Activated gamma-delta T cell treated with Interleukin-2 at 50 U/mL for 16 hours (primary cell): ENCODE results near the gene PPP1R14C.
"Not testable (repeated sequence)": the region's sequence is repeated elsewhere in the genome, so short reads cannot be mapped to it uniquely, and the experiment has no call there.

Source experiments
- DNase-seq: peaks from one replicate; pipeline ENCODE4 v3.0.0-alpha.2; 2020

The PPP1R14C gene

DNA sequence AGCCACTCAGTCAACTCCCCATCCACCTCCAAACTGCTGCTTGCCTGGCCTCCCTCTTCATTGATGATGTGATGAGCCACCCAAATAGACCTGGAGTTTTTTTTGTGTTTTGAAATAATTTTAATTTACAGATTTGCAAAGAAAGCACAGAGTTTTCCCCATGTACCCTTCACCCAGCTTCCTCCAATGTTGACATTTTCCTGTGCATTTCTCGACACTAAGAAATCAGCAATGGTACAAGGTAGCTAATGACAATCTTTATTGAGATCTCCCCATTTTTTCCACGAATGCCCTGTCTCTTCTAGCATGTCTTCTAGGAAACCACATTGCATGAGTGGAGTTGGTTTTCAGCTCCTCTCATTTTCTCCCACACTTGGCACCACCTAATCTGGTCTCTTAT is 30.1 kb downstream of the PPP1R14C start:
- DNase-seq: no peak

DNA sequence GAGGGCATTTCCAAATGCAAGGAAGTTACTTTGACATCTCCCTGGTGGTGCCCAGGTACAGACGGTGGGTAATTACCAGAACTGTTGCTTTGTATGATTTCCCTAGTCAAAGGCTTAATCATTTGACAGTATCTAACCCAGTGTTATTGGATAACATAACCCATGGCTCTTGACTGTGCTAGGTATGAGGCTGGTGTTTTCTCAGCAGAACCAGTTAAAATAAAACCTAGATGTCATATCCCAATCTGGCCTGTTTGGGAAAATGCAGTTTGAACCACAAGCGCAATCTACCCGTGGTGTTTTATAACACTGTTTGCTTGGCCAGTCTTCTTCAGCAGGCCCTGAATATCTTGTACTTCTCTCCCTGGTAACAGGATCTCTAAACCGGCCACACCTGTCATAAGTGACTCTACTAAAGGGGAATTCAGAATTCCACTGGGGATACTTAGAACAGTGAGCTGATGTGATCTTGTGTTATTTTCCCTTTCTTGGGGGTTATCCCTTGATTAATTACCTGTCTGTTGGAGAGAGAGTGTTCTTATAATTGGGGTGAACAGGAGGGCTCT is 32.8 kb downstream of the PPP1R14C start:
- DNase-seq: no peak

DNA sequence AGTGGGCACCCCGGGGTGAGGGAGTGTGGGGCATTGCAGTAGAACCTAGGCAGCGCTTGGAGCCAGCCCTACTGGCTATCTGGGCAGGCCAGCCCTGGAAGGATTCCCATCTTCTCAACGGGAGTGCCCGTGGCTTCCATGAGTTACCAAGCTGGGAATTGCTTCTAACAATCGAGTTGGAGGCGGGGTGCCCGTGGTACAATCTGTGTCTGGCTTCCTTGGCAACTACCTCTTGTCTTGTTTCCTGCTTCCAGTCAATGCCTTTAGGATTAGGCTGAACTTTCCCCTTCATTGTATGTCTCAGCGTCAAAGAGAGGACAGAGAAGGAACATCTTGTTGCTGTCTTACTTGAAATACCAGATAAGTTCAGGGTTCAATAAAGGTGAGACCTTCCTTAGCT is 33.3 kb downstream of the PPP1R14C start:
- DNase-seq: no peak

GRCh38 chr6:150176659-150177058 is 33.8 kb downstream of the PPP1R14C start:
- DNase-seq: no peak

DNA sequence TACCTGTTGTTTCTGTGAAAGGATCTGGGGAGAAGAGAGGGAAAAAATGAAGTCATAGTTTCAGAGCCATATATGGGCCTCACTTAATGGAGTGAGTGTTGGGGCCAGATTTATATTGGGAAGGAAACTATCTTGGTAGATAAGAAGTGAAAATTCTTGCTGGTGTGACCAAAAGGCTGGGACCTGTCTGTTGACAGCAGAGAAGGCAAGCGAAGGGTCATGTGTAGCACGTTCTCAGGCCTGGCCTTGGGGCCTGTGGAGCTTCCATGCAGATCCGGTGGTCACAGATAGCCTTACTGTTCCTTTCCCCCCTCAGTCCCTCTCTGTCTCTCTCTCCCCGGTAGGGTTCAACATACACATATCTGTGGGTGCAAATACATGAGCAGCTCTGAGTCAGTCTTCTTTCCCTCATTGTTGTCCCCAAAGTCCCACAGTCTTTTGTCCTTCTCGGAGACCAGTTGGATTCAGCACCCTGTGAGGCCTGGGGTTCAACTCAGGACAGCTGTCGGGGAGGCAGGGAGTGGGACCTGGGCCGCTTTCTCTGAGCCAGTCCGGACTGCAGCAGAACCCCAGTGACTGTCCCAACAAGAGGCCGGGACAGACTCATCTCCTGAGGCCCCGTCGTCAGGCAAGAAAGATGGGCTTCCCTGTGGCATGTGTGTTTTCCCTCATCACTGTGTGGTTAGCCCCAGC is 34.6 kb downstream of the PPP1R14C start:
- no peak for DNase-seq

DNA sequence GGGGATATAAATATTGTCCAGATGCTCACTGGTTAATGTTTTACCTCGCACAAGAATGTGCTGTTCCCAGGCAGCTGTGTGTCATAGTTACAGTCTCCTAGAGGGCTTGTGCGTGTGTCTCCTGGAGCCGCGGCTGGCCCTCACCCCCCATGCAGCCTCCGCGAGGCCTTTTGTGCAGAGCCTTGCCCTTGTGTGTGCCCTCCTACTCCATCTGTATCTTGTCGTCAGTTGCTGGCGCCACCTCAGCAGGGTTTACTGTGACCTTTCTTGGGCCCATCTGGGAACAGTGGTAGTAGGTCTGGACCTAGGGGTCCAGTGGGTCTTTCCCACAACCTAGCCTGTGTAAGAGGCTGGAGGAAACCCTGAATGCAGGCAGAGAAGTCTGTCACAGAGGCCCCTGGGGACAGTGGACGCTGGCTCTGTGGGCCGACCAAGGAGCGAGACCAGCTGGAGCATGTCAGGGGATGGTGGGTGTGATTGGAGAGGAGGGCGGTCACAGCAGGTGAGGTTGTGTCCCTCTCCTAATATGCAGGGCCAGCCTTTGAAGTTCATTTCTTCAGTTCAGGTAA is 35.2 kb downstream of the PPP1R14C start:
- no peak for DNase-seq

GRCh38 chr6:150179030-150179429 is 36.2 kb downstream of the PPP1R14C start:
- no peak for DNase-seq

DNA sequence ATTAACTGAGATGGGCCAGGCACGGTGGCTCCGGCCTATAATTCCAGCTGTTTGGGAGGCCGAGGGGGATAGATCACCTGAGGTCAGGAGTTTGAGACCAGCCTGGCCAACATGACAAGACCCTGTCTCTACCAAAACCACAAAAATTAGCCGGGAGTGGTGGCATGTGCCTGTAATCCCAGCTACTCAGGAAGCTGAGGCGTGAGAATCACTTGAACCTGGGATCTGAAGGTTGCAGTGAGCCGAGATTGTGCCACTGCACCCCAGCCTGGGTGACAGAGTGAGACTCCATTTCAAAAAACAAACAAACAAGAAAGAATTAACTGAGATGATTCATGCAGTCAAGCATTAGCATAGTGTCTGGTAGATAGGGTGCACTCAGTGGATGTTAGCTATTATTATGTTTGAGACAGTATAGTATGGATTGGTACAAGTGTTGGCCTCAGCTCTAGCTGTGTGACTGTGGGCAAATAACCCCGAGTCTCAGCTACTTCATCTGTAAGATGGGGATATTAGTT is 37.1 kb downstream of the PPP1R14C start:
- not testable (repeated sequence) for DNase-seq

DNA sequence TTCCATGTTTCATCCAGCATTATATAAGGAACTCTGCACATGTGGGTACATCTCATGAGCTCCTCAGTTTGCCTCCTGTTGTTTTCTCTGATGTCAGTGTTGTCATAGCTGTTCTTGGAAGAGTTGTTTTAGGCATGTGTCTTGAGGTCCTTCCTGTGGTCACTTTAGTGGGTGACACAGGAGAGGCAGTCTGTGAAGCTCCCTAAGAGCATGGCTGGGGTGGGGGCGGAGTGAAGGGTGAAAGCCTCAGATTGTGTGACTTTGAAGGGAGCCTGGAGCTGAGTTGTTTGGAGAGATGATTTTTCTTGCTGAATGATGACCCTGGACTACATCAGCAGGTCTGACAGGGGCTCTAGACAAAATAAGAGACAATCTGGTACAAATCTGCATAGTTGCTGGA is 37.7 kb downstream of the PPP1R14C start:
- no peak for DNase-seq

GRCh38 chr6:150182460-150183078 is 39.7 kb downstream of the PPP1R14C start:
- DNase-seq: no peak

GRCh38 chr6:150183105-150183504 is 40.3 kb downstream of the PPP1R14C start:
- DNase-seq: no peak

DNA sequence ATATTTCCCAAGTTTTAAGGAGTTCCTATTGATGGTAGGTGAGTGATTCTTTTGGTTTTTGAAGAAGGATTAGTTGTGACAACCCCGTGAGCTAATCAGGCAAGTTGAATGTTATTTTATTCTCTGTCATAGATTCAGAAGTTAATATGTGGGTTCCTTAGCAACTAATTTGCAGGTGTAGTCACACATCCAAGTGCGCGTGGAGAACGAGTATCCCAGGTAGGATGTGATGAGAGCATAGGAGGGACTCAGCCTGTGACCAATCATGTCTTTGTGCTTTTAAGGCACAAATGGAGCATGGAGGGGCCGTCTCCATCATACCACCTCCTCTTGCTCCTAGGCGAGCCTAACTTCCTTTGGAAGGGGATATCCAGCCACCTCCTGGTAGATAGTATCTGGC is 41.1 kb downstream of the PPP1R14C start:
- DNase-seq: no peak

DNA sequence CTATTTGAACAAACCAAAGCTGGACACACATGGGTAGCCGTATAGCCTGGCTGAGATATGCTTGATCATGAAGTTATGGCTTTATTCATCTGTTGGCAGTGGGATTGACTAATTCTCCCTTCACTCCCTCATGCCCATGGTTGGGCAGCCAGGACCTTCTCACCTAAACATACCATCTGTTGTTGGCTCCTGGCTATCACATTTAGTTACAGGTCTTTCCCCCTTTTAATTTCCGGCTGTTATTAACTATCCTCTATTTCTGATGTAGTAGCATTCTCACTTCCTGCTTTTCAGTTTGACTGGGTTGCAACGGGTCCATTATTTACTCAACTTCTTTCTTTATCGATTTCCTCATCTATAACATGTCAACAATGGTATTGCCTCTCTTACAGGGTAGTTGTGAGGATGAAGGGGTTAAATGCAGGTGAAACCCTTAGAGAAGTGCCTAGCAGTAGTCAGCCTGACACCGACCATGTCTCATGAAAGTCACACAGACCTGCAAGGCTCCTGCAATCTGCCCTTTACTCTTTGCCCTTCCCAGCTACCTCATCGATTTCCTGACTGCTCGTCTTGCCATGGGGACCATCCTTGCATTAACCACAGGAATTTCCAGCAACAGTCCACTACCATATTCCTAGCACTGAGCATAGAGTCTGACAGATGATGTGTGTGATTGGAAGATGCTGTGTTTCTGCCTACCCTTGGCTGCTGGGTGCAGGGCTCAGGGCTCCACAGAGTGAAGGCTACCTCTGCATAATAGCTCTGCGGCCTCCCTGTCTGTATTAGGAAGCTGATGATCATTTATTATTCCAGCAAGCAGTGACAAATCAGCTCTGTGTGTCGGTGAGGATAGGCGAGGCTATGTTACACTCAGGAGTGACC is 42.2 kb downstream of the PPP1R14C start:
- no peak for DNase-seq

DNA sequence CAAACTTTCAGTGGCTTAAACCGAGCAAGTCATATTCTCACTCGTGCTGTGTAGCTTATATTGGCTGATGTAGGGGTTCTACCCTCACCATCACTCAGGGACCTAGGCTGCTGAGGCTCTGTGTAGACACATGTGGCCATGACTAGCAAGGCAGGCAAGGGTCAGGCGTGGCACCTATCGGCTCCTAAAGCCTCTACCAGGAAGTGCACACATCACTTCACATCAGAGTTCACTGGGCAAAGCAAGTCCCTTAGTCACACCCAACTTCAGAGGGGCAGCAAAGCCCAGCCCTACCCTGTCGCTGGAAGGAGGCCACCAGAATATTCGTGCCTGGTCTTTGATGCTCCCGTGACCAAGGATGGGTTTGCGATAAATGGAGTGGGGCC is 42.9 kb downstream of the PPP1R14C start:
- no peak for DNase-seq

- no peak for DNase-seq
Observed at GRCh38 chr6:150186129-150186898, 43.5 kb downstream of the PPP1R14C start.

- not testable (repeated sequence) for DNase-seq
Observed at GRCh38 chr6:150187433-150187832, 44.6 kb downstream of the PPP1R14C start.

DNA sequence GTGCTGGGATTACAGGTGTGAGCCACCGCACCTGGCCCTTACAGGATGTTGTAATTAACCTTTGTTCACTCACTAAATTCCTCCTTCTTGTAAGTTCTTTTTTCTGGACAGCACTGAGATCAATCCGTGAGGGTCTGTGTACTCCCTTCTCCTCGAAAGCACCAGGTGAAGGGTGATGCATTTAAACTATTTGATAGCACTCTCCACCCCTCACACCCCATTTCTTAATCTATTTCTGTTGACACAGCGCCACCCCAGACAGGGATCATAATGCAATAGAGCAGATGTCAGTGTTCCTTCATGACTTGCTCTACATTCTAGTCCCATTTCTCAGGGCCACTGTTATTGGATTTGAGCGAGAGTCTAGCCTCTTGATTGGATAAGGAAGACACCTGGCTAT is 46.3 kb downstream of the PPP1R14C start:
- no peak for DNase-seq

- no peak for DNase-seq
Observed at GRCh38 chr6:150191809-150192208, 49.0 kb downstream of the PPP1R14C start.

DNA sequence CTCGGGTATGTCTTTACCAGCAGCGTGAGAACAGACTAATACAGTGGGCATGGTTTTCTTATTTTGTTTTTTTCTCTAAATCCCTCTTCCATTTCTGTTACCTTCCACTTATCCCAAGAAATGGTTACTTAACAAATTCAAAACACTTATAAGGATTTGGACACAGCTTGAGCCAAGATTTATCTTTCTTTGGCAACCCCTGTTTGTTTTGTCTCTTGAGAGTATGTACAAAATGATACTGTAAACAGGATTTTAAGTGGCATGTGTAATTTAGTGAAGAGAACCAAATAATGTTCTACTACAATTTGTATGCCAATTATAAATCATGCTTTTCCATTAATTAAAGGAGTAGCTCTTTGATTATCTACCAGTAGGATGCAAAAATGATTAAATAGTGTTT is 51.4 kb downstream of the PPP1R14C start:
- DNase-seq: no peak

DNA sequence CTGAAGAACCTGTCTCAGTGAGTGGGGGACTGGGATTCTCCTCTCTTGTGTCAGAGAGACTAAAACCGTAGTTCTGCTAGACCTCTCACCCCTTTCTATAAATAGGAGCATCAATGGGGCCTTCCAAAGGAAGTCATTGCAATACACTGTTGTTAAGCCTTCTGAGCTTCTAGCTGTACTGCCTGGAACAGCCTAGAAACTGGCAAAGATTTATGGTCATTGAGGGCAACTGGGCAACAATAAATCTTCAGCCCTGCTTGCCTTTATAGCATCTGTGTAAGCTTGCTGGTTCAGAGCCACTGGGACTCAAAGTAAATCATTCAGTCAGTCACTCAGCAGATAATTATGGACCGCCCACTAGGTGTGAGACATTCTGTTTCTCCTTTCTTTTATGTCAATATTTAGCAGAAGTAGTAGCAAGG is 53.2 kb downstream of the PPP1R14C start:
- DNase-seq: no peak

- no peak for DNase-seq
Observed at GRCh38 chr6:150196942-150197745, 54.3 kb downstream of the PPP1R14C start.
